ENCODE data around the gene MYBPC3. TPM values are rescaled to one million over a fixed set of nuclear protein-coding genes. Genes with fewer than 3 reads are reported as not detected.

The MYBPC3 gene
- total RNA-seq, 2 experiments from 2014 or later: not detected

GRCh38 chr11:47299078-47299477 lies 53.4 kb downstream of the MYBPC3 start:
- DNase-seq (no peak), ATAC-seq (no peak)
- Mint-ChIP-seq H3K4me1 (peaks cover 11% of the 10 kb centered on the region), H3K27ac (no peak overlapping the region), H3K4me3 (no peak overlapping the region), H3K27me3 (no peaks in the 10 kb centered on the region), H3K36me3 (peaks cover 78% of the 10 kb centered on the region), H3K9me3 (ENCODE audit: low read depth) (peaks cover 14% of the 10 kb centered on the region)
- CTCF ChIA-PET: interaction anchor here (1.7 kb wide), 1 partner anchor 26 kb away, joined by 6 read pairs; no protein-coding TSS in a partner anchor

GRCh38 chr11:47296045-47296444 lies 56.5 kb downstream of the MYBPC3 start:
- no peak for DNase-seq
- Mint-ChIP-seq H3K36me3 (peaks cover 66% of the 10 kb centered on the region), H3K27ac (no peak overlapping the region), H3K4me1 (no peaks in the 10 kb centered on the region), H3K27me3 (no peaks in the 10 kb centered on the region), H3K4me3 (no peak overlapping the region), H3K9me3 (ENCODE audit: low read depth) (peaks cover 4% of the 10 kb centered on the region)
- CTCF ChIA-PET: interaction anchor here (0.5 kb wide), 1 partner anchor 18 kb away, joined by 3 read pairs; no protein-coding TSS in a partner anchor
- no peak for ATAC-seq

- H3K4me1 Mint-ChIP-seq: no peaks in the 10 kb centered on the region
- H3K9me3 Mint-ChIP-seq (ENCODE audit: low read depth): peaks cover 4% of the 10 kb centered on the region
- DNase-seq (no peak), ATAC-seq (no peak)
- CTCF ChIA-PET: no interaction called here
- peaks cover 66% of the 10 kb centered on the region for H3K36me3 Mint-ChIP-seq
- H3K27me3 Mint-ChIP-seq: no peaks in the 10 kb centered on the region
- no peak overlapping the region for H3K27ac Mint-ChIP-seq
- no peak overlapping the region for H3K4me3 Mint-ChIP-seq
These were observed 57.1 kb downstream of the MYBPC3 start for GRCh38 chr11:47295385-47295784.

GRCh38 chr11:47289856-47290255 lies 62.6 kb downstream of the MYBPC3 start:
- DNase-seq: no peak
- peaks cover 68% of the 10 kb centered on the region for H3K36me3 Mint-ChIP-seq
- H3K4me1 Mint-ChIP-seq: no peaks in the 10 kb centered on the region
- H3K4me3 Mint-ChIP-seq: no peak overlapping the region
- CTCF ChIA-PET: interaction anchor here (0.6 to 1.2 kb wide), 2 partner anchors 19 to 541 kb away, joined by 3 to 4 read pairs; no protein-coding TSS in a partner anchor
- no peak for ATAC-seq
- H3K27ac Mint-ChIP-seq: no peak overlapping the region
- no peaks in the 10 kb centered on the region for H3K27me3 Mint-ChIP-seq
- H3K9me3 Mint-ChIP-seq (ENCODE audit: low read depth): no peaks in the 10 kb centered on the region

- Mint-ChIP-seq H3K36me3 (peaks cover 74% of the 10 kb centered on the region), H3K9me3 (ENCODE audit: low read depth) (no peaks in the 10 kb centered on the region), H3K4me1 (no peaks in the 10 kb centered on the region), H3K27ac (no peak overlapping the region), H3K27me3 (no peaks in the 10 kb centered on the region), H3K4me3 (no peak overlapping the region)
- CTCF ChIA-PET: no interaction called here
- DNase-seq (no peak), ATAC-seq (no peak)
These were observed 64.4 kb downstream of the MYBPC3 start for GRCh38 chr11:47288066-47288465.

GRCh38 chr11:47285969-47286770 lies 66.3 kb downstream of the MYBPC3 start:
- DNase-seq (no peak), ATAC-seq (no peak)
- no peak overlapping the region for H3K27ac Mint-ChIP-seq
- no peak overlapping the region for H3K4me3 Mint-ChIP-seq
- CTCF ChIA-PET: interaction anchor here (0.9 kb wide), 1 partner anchor 28 kb away, joined by 3 read pairs; the partner anchor contains the start of gene NR1H3
- no peaks in the 10 kb centered on the region for H3K4me1 Mint-ChIP-seq
- H3K27me3 Mint-ChIP-seq: no peaks in the 10 kb centered on the region
- no peaks in the 10 kb centered on the region for H3K9me3 Mint-ChIP-seq (ENCODE audit: low read depth)
- peaks cover 69% of the 10 kb centered on the region for H3K36me3 Mint-ChIP-seq

- Mint-ChIP-seq H3K27ac (no peak overlapping the region), H3K4me1 (no peaks in the 10 kb centered on the region), H3K4me3 (no peak overlapping the region), H3K9me3 (ENCODE audit: low read depth) (no peaks in the 10 kb centered on the region), H3K36me3 (peaks cover 56% of the 10 kb centered on the region), H3K27me3 (no peaks in the 10 kb centered on the region)
- DNase-seq: no peak
- CTCF ChIA-PET: no interaction called here
- no peak for ATAC-seq
These were observed 68.4 kb downstream of the MYBPC3 start for GRCh38 chr11:47284151-47284550.

- Mint-ChIP-seq H3K27me3 (no peaks in the 10 kb centered on the region), H3K4me1 (no peaks in the 10 kb centered on the region), H3K27ac (no peak overlapping the region), H3K36me3 (peaks cover 51% of the 10 kb centered on the region), H3K4me3 (no peak overlapping the region), H3K9me3 (ENCODE audit: low read depth) (no peaks in the 10 kb centered on the region)
- ATAC-seq: no peak
- CTCF ChIA-PET: no interaction called here
- DNase-seq: no peak
These were observed 70.0 kb downstream of the MYBPC3 start for GRCh38 chr11:47282462-47282861.

Small RNAs within 50 kb of the gene (microRNA-seq; reads per million reads assigned to microRNA genes)
- gene MIR4487: not detected

Other genes with a start within 250 kb of the MYBPC3 start
- 100 to 1,000 TPM; 103 TPM for gene ARFGAP2, start 175.8 kb downstream of the MYBPC3 start, total RNA-seq
- gene PACSIN3, start 166.3 kb downstream of the MYBPC3 start, total RNA-seq: 1 to 10 TPM in 1 of 2 experiments, under 1 TPM in 1; 0.64 to 2.2 TPM
- 100 to 1,000 TPM; 155 to 216 TPM for gene DDB2, start 137.7 kb downstream of the MYBPC3 start, total RNA-seq
- 10 to 100 TPM; 26.0 to 29.7 TPM for gene ACP2, start 103.9 kb downstream of the MYBPC3 start, total RNA-seq
- gene NR1H3, start 94.7 kb downstream of the MYBPC3 start, total RNA-seq: 10 to 100 TPM in 1 of 2 experiments, 1 to 10 TPM in 1; 7.5 to 10.2 TPM
- 10 to 100 TPM; 88.5 to 91.2 TPM for gene MADD, start 82.6 kb downstream of the MYBPC3 start, total RNA-seq
- not detected for gene SPI1, start 25.8 kb upstream of the MYBPC3 start, total RNA-seq
- 10 to 100 TPM; 18.2 to 22.1 TPM for gene SLC39A13, start 55.9 kb upstream of the MYBPC3 start, total RNA-seq
- 100 to 1,000 TPM; 150 to 164 TPM for gene PSMC3, start 73.7 kb upstream of the MYBPC3 start, total RNA-seq
- under 1 TPM; 0.16 to 0.79 TPM for gene RAPSN, start 96.4 kb upstream of the MYBPC3 start, total RNA-seq
- 100 to 1,000 TPM; 108 to 118 TPM for gene CELF1, start 200.4 kb upstream of the MYBPC3 start, total RNA-seq
- 10 to 100 TPM; 48.4 to 50.2 TPM for gene PTPMT1, start 212.9 kb upstream of the MYBPC3 start, total RNA-seq
- gene KBTBD4, start 226.3 kb upstream of the MYBPC3 start, total RNA-seq: 10 to 100 TPM; 17.7 to 19.0 TPM
- 100 to 1,000 TPM; 110 to 127 TPM for gene NDUFS3, start 226.4 kb upstream of the MYBPC3 start, total RNA-seq
- gene FAM180B, start 234.0 kb upstream of the MYBPC3 start, total RNA-seq: under 1 TPM in 1 of 2 experiments, not detected in 1; 0.21 TPM
- gene C1QTNF4, start 241.7 kb upstream of the MYBPC3 start, total RNA-seq: under 1 TPM in 1 of 2 experiments, not detected in 1; 0.23 TPM

Measured in activated CD8-positive, alpha-beta memory T cell treated with anti-CD3 and anti-CD28 coated beads, Interleukin-2, amount 10 ng/mL, durations not matched to agents 7 days and 5 days (primary cell).